Choroid plexus epithelial cell (primary cell): ENCODE data around the gene ALKBH3.
A peak's percentile ranks its signal among the peaks of the same experiment; 100 is the strongest.

Experiments
- DNase-seq: peaks from one replicate; pipeline ENCODE4 v3.0.0-alpha.2; 2010; ENCODE audit warnings: low read depth
- H3K4me3 ChIP-seq: 2 replicates; pipeline ENCODE4 v1.5.1; 2011; ENCODE audit warnings: low read depth, mild to moderate bottlenecking, control low read depth, low read length, moderate library complexity
- CTCF ChIP-seq: conservative IDR thresholded peaks from 2 replicates; pipeline ENCODE4 v1.5.1; 2011; ENCODE audit warnings: low read depth, mild to moderate bottlenecking, control low read depth, inconsistent platforms, low read length, moderate library complexity

ALKBH3 gene

GRCh38 chr11:43944761-43945311 is 64.2 kb downstream of the ALKBH3 start:
- DNase-seq, result peak; percentile 70

GRCh38 chr11:43947003-43947500 is 66.4 kb downstream of the ALKBH3 start:
- DNase-seq, result peak; percentile 69
- TF ChIP-seq CTCF, result peak; percentile 68
- H3K4me3 ChIP-seq, result no peak overlapping the region

More at GRCh38 chr11:43944761-43945311, 64.2 kb downstream of the ALKBH3 start:
- H3K4me3 ChIP-seq, result peak overlapping the region; percentile 85
- peak; percentile 87 for TF ChIP-seq CTCF

GRCh38 chr11:43947815-43948214 is 67.2 kb downstream of the ALKBH3 start:
- no peak for TF ChIP-seq CTCF
- H3K4me3 ChIP-seq, result no peak overlapping the region

GRCh38 chr11:43948341-43949225 is 68.0 kb downstream of the ALKBH3 start:
- H3K4me3 ChIP-seq, result no peak overlapping the region
- no peak for DNase-seq
- no peak for TF ChIP-seq CTCF

More at GRCh38 chr11:43947815-43948214, 67.2 kb downstream of the ALKBH3 start:
- no peak for DNase-seq

- no peak for DNase-seq
- TF ChIP-seq CTCF, result no peak
- no peak overlapping the region for H3K4me3 ChIP-seq
Observed at GRCh38 chr11:43950311-43950855, 69.8 kb downstream of the ALKBH3 start.

GRCh38 chr11:43951231-43951630 is 70.6 kb downstream of the ALKBH3 start:
- no peak for DNase-seq

More at GRCh38 chr11:43951231-43951630, 70.6 kb downstream of the ALKBH3 start:
- no peak for TF ChIP-seq CTCF
- no peak overlapping the region for H3K4me3 ChIP-seq
